ENCODE data around the gene ABCF3. TPM values are rescaled to one million over a fixed set of nuclear protein-coding genes. Genes with fewer than 3 reads are reported as not detected.
A peak's percentile ranks its signal among the peaks of the same experiment; 100 is the strongest.

The ABCF3 gene
- total RNA-seq, 1 experiment from 2014 or later, result 63.6 TPM

DNA sequence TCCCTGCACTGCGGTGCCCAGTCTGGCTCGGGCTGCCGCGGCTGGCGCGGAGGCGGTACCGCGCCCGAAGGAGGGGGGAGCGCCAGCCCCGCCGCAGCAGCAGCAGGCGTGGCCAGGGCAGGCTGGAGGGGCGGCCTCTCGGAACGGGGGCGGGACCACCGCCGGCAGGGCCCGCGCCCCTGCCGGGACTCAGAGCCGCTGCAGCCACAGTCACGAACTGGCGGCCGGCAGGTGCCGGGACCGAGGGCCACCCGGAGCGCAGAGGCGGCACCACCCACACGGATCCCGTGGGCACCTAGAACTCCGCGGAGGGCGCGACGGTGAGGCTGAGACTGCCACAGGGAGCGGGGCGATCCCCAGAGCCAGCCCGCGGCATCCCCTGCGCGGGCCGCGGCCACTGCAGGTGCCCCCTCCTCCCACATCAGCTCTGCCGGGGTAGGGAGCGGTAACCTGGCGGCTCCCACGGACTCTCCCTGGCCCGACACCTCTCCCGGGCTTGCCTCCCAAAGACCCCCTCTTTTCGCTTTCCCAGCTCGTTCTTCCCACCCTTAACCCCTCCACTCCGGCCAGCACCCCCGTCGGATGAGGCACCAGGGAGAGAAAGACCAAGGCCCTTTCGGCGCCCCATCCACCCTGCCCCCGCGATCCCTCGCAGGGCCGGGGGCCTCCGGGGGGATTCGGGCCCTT, 43.5 kb downstream of the ABCF3 start, which contains the start of gene VWA5B2:
VWA5B2 (plus strand) TSS at position 192 of the 687 bp plus-strand sequence. CDS start 944 bp downstream, outside the sequence.
- no peaks in the 10 kb centered on the region for H3K36me3 Mint-ChIP-seq
- no peaks in the 10 kb centered on the region for H3K9me3 Mint-ChIP-seq
- H3K27me3 Mint-ChIP-seq (ENCODE audit: low read depth), result peaks cover 75% of the 10 kb centered on the region
- ATAC-seq (peak; percentile 91), DNase-seq (ENCODE audit: low spot score) (peak; percentile 78)
- ChIA-PET CTCF (interaction anchor here (0.7 to 5.3 kb wide), 10 partner anchors 9 to 325 kb away, joined by 3 to 88 read pairs (median 6); partner anchors contain the start of genes AP2M1, CAMK2N2 and EEF1AKMT4), POLR2A (interaction anchor here (0.6 kb wide), 2 partner anchors 9 to 350 kb away, joined by 3 to 5 read pairs; no protein-coding TSS in a partner anchor)
- H3K27ac Mint-ChIP-seq, result no peak within 1 kb of the TSS
- peak within 1 kb of the TSS; percentile 73 for H3K4me3 Mint-ChIP-seq
- peaks cover 8% of the 10 kb centered on the region; the same call in 1 of the 2 replicates for H3K4me1 Mint-ChIP-seq
- TF ChIP-seq, protein P1, sequence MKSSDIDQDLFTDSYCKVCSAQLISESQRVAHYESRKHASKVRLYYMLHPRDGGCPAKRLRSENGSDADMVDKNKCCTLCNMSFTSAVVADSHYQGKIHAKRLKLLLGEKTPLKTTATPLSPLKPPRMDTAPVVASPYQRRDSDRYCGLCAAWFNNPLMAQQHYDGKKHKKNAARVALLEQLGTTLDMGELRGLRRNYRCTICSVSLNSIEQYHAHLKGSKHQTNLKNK (CRISPR knock-in tag; IDR thresholded peaks at IDR 0.05), result no peak
- TF ChIP-seq CREB1 (CRISPR knock-in tag; IDR thresholded peaks at IDR 0.05) (no peak), ZNF232 (CRISPR knock-in tag; IDR thresholded peaks at IDR 0.05) (no peak), EMX1 (CRISPR knock-in tag; IDR thresholded peaks at IDR 0.05) (no peak), IRF2 (CRISPR knock-in tag; IDR thresholded peaks at IDR 0.05; ENCODE audit: borderline replicate concordance, low read depth) (no peak), MXD4 (CRISPR knock-in tag; IDR thresholded peaks at IDR 0.05; ENCODE audit: borderline replicate concordance) (no peak), JAZF1 (CRISPR knock-in tag; IDR thresholded peaks at IDR 0.05) (no peak), ELF4 (CRISPR knock-in tag; IDR thresholded peaks at IDR 0.05; ENCODE audit: low read depth) (no peak), CBFB (CRISPR knock-in tag; IDR thresholded peaks at IDR 0.05; ENCODE audit: low read depth) (no peak), GRHL2 (CRISPR knock-in tag; IDR thresholded peaks at IDR 0.05; ENCODE audit: insufficient replicate concordance, severe bottlenecking) (no peak), FOXP1 (CRISPR knock-in tag; IDR thresholded peaks at IDR 0.05; ENCODE audit: borderline replicate concordance) (0 out of 2 replicates have a peak, but pooled peaks have one; percentile 51), CREM (CRISPR knock-in tag; IDR thresholded peaks at IDR 0.05) (0 out of 2 replicates have a peak, but pooled peaks have one; percentile 17), NFYB (CRISPR knock-in tag; conservative IDR thresholded peaks at IDR 0.05; ENCODE audit: low read depth) (no peak), RORB (CRISPR knock-in tag; IDR thresholded peaks at IDR 0.05) (no peak), SP1 (CRISPR knock-in tag; conservative IDR thresholded peaks at IDR 0.05) (peak; percentile 62)
- TF ChIP-seq, protein P2, sequence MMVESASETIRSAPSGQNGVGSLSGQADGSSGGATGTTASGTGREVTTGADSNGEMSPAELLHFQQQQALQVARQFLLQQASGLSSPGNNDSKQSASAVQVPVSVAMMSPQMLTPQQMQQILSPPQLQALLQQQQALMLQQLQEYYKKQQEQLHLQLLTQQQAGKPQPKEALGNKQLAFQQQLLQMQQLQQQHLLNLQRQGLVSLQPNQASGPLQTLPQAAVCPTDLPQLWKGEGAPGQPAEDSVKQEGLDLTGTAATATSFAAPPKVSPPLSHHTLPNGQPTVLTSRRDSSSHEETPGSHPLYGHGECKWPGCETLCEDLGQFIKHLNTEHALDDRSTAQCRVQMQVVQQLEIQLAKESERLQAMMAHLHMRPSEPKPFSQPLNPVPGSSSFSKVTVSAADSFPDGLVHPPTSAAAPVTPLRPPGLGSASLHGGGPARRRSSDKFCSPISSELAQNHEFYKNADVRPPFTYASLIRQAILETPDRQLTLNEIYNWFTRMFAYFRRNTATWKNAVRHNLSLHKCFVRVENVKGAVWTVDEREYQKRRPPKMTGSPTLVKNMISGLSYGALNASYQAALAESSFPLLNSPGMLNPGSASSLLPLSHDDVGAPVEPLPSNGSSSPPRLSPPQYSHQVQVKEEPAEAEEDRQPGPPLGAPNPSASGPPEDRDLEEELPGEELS (CRISPR knock-in tag; IDR thresholded peaks at IDR 0.05), result no peak
- TF ChIP-seq, protein P3, sequence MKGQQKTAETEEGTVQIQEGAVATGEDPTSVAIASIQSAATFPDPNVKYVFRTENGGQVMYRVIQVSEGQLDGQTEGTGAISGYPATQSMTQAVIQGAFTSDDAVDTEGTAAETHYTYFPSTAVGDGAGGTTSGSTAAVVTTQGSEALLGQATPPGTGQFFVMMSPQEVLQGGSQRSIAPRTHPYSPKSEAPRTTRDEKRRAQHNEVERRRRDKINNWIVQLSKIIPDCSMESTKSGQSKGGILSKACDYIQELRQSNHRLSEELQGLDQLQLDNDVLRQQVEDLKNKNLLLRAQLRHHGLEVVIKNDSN (CRISPR knock-in tag; IDR thresholded peaks at IDR 0.05), result no peak
- TF ChIP-seq, protein P4, sequence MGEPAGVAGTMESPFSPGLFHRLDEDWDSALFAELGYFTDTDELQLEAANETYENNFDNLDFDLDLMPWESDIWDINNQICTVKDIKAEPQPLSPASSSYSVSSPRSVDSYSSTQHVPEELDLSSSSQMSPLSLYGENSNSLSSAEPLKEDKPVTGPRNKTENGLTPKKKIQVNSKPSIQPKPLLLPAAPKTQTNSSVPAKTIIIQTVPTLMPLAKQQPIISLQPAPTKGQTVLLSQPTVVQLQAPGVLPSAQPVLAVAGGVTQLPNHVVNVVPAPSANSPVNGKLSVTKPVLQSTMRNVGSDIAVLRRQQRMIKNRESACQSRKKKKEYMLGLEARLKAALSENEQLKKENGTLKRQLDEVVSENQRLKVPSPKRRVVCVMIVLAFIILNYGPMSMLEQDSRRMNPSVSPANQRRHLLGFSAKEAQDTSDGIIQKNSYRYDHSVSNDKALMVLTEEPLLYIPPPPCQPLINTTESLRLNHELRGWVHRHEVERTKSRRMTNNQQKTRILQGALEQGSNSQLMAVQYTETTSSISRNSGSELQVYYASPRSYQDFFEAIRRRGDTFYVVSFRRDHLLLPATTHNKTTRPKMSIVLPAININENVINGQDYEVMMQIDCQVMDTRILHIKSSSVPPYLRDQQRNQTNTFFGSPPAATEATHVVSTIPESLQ (CRISPR knock-in tag; IDR thresholded peaks at IDR 0.05), result no peak
- TF ChIP-seq, protein P5, sequence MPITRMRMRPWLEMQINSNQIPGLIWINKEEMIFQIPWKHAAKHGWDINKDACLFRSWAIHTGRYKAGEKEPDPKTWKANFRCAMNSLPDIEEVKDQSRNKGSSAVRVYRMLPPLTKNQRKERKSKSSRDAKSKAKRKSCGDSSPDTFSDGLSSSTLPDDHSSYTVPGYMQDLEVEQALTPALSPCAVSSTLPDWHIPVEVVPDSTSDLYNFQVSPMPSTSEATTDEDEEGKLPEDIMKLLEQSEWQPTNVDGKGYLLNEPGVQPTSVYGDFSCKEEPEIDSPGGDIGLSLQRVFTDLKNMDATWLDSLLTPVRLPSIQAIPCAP (CRISPR knock-in tag; IDR thresholded peaks at IDR 0.05), result no peak
- TF ChIP-seq, protein P6, sequence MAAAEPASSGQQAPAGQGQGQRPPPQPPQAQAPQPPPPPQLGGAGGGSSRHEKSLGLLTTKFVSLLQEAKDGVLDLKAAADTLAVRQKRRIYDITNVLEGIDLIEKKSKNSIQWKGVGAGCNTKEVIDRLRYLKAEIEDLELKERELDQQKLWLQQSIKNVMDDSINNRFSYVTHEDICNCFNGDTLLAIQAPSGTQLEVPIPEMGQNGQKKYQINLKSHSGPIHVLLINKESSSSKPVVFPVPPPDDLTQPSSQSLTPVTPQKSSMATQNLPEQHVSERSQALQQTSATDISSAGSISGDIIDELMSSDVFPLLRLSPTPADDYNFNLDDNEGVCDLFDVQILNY (CRISPR knock-in tag; IDR thresholded peaks at IDR 0.05), result peak; percentile 69; the same call in 1 of the 2 replicates
- TF ChIP-seq, protein P7, sequence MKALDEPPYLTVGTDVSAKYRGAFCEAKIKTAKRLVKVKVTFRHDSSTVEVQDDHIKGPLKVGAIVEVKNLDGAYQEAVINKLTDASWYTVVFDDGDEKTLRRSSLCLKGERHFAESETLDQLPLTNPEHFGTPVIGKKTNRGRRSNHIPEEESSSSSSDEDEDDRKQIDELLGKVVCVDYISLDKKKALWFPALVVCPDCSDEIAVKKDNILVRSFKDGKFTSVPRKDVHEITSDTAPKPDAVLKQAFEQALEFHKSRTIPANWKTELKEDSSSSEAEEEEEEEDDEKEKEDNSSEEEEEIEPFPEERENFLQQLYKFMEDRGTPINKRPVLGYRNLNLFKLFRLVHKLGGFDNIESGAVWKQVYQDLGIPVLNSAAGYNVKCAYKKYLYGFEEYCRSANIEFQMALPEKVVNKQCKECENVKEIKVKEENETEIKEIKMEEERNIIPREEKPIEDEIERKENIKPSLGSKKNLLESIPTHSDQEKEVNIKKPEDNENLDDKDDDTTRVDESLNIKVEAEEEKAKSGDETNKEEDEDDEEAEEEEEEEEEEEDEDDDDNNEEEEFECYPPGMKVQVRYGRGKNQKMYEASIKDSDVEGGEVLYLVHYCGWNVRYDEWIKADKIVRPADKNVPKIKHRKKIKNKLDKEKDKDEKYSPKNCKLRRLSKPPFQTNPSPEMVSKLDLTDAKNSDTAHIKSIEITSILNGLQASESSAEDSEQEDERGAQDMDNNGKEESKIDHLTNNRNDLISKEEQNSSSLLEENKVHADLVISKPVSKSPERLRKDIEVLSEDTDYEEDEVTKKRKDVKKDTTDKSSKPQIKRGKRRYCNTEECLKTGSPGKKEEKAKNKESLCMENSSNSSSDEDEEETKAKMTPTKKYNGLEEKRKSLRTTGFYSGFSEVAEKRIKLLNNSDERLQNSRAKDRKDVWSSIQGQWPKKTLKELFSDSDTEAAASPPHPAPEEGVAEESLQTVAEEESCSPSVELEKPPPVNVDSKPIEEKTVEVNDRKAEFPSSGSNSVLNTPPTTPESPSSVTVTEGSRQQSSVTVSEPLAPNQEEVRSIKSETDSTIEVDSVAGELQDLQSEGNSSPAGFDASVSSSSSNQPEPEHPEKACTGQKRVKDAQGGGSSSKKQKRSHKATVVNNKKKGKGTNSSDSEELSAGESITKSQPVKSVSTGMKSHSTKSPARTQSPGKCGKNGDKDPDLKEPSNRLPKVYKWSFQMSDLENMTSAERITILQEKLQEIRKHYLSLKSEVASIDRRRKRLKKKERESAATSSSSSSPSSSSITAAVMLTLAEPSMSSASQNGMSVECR (CRISPR knock-in tag; IDR thresholded peaks at IDR 0.05; ENCODE audit: borderline replicate concordance), result 0 out of 2 replicates have a peak, but pooled peaks have one; percentile 19
- TF ChIP-seq, protein P8, sequence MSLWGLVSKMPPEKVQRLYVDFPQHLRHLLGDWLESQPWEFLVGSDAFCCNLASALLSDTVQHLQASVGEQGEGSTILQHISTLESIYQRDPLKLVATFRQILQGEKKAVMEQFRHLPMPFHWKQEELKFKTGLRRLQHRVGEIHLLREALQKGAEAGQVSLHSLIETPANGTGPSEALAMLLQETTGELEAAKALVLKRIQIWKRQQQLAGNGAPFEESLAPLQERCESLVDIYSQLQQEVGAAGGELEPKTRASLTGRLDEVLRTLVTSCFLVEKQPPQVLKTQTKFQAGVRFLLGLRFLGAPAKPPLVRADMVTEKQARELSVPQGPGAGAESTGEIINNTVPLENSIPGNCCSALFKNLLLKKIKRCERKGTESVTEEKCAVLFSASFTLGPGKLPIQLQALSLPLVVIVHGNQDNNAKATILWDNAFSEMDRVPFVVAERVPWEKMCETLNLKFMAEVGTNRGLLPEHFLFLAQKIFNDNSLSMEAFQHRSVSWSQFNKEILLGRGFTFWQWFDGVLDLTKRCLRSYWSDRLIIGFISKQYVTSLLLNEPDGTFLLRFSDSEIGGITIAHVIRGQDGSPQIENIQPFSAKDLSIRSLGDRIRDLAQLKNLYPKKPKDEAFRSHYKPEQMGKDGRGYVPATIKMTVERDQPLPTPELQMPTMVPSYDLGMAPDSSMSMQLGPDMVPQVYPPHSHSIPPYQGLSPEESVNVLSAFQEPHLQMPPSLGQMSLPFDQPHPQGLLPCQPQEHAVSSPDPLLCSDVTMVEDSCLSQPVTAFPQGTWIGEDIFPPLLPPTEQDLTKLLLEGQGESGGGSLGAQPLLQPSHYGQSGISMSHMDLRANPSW (CRISPR knock-in tag; conservative IDR thresholded peaks at IDR 0.05; ENCODE audit: low read depth), result no peak

All from WTC11 (cell line).